HepG2 (cell line): ENCODE measurements around the gene PPP1R16B. TPM values are rescaled to one million over a fixed set of nuclear protein-coding genes. Genes with fewer than 3 reads are reported as not detected.

ENCODE experiments used
- ATAC-seq: fragments of 200-7000 bp; cut with Tn5 transposase; 3 replicates; pipeline ENCODE4 v1.9.1; 2020; ENCODE audit warnings: mild to moderate bottlenecking, moderate library complexity
- BruUV-seq: library from RNA; stranded (reverse); fragments of 400-500 nt; replicated peaks from 2 replicates; lab custom pipeline; 2021; lab: Mats Ljungman, UMichigan
- CTCF ChIA-PET: fragments of 300-600 bp; formaldehyde crosslinking; extraction: SDS; loops from one replicate; lab custom pipeline; 2021; ENCODE audit warnings: low total read pairs, inconsistent platforms, low intra/inter-chr PET ratio; lab: Yijun Ruan, JAX
- POLR2A ChIA-PET: fragments of 350-600 bp; sonication (Branson Sonifier 250); formaldehyde crosslinking; loops from one replicate; lab custom pipeline; 2020; ENCODE audit warnings: antibody characterized with exemption, inconsistent platforms; lab: Yijun Ruan, JAX
- DNase-seq: peaks from one replicate; pipeline ENCODE4 v3.0.0-alpha.2; 2015; ENCODE audit warnings: low spot score
- FAIRE-seq: peaks from 3 replicates; lab custom pipeline; 2011; peaks lifted over from hg19 to GRCh38; lab: Jason Lieb, UNC
- H2AFZ ChIP-seq: one replicate; pipeline ENCODE4 v1.6.1; 2011; ENCODE audit warnings: low read length, inconsistent platforms
- H3K27ac ChIP-seq: fragments of 300-600 bp; 3 replicates; pipeline ENCODE4 v1.8.0; 2011; ENCODE audit warnings: mixed run types, mild to moderate bottlenecking, mixed read lengths, low read length, inconsistent platforms; ENCODE audit not compliant: insufficient read depth; ENCODE audit errors: extremely low read length
- H3K27me3 ChIP-seq, 2 experiments: fragments of 200-600 bp in 1 of 2; 2 replicates in 1 of 2; 3 replicates in 1 of 2; pipeline versions ENCODE4 v1.6.0 to v1.8.0; 2011; ENCODE audit warnings: low read length in 2 of 2, mild to moderate bottlenecking in 2 of 2, moderate library complexity in 2 of 2, inconsistent platforms in 1 of 2; ENCODE audit not compliant: insufficient read depth in 2 of 2, control insufficient read depth in 1 of 2
- H3K36me3 ChIP-seq, 2 experiments: fragments of 200-600 bp in 1 of 2; replicated peaks in 1 of 2; 2 replicates in 1 of 2; 3 replicates in 1 of 2; pipeline versions ENCODE4 v1.5.1 to v1.8.0; 2011; ENCODE audit warnings: low read length in 2 of 2, inconsistent platforms in 1 of 2; ENCODE audit not compliant: insufficient read depth in 2 of 2, control insufficient read depth in 1 of 2
- H3K4me1 ChIP-seq: 2 replicates; pipeline ENCODE4 v1.5.1; 2012; ENCODE audit warnings: low read length, inconsistent platforms; ENCODE audit not compliant: insufficient read depth
- H3K4me2 ChIP-seq: 2 replicates; pipeline ENCODE4 v1.6.0; 2011; ENCODE audit warnings: low read depth, low read length, inconsistent platforms
- H3K4me3 ChIP-seq, 3 experiments: fragments of 200-600 bp in 1 of 3; sonication (generic), shearing (Covaris generic) in 1 of 3; replicated peaks in 1 of 3; 2 replicates each; pipeline ENCODE4 v1.5.1; 2011 to 2016; ENCODE audit warnings: low read length in 3 of 3, inconsistent platforms in 2 of 3, low read depth in 2 of 3, mild to moderate bottlenecking in 2 of 3, control low read depth in 1 of 3, mixed read lengths in 1 of 3; ENCODE audit not compliant: insufficient read depth in 1 of 3
- H3K79me2 ChIP-seq: one replicate; pipeline ENCODE4 v1.6.1; 2011; ENCODE audit warnings: low read length, inconsistent platforms; ENCODE audit not compliant: insufficient read depth
- H3K9ac ChIP-seq: 2 replicates; pipeline ENCODE4 v1.6.0; 2011; ENCODE audit warnings: mild to moderate bottlenecking, low read depth, low read length, inconsistent platforms; ENCODE audit not compliant: insufficient read depth
- H3K9me3 ChIP-seq: 2 replicates; pipeline ENCODE4 v1.5.1; 2012; ENCODE audit warnings: mild to moderate bottlenecking, low read length
- H4K20me1 ChIP-seq: 2 replicates; pipeline ENCODE4 v1.6.0; 2011; ENCODE audit warnings: inconsistent platforms, mild to moderate bottlenecking, low read length, moderate library complexity; ENCODE audit not compliant: insufficient read depth
- CBX1 ChIP-seq: IDR thresholded peaks from one replicate; pipeline ENCODE4 v1.6.1; 2016; ENCODE audit warnings: antibody characterized with exemption, low read depth
- EP300 ChIP-seq, 3 experiments: sonication (generic) in 1 of 3; formaldehyde crosslinking in 1 of 3; IDR thresholded peaks; 2 replicates each; pipeline versions ENCODE4 v1.5.1 to v1.6.1; 2011 to 2020; ENCODE audit warnings: low read depth in 2 of 3, low read length in 2 of 3, borderline replicate concordance in 1 of 3, improper control_type of control experiment in 1 of 3, mild to moderate bottlenecking in 1 of 3, missing genetic modification reagents in 1 of 3, moderate library complexity in 1 of 3
- FOSL2 ChIP-seq: sonication (generic); formaldehyde crosslinking; IDR thresholded peaks from 2 replicates; pipeline ENCODE4 v1.4.0; 2020; ENCODE audit warnings: missing genetic modification reagents
- FOXO4 ChIP-seq: sonication (generic); formaldehyde crosslinking; conservative IDR thresholded peaks from 2 replicates; pipeline ENCODE4 v1.8.1; 2023; ENCODE audit warnings: missing genetic modification reagents
- HMGA1 ChIP-seq: sonication (generic); formaldehyde crosslinking; conservative IDR thresholded peaks from 2 replicates; pipeline ENCODE4 v1.4.0; 2020; ENCODE audit warnings: missing genetic modification reagents
- HOXD1 ChIP-seq: sonication (generic); formaldehyde crosslinking; IDR thresholded peaks from 2 replicates; pipeline ENCODE4 v1.5.0; 2020; ENCODE audit warnings: missing genetic modification reagents
- KLF9 ChIP-seq: IDR thresholded peaks from 2 replicates; pipeline ENCODE4 v1.6.1; 2016; ENCODE audit warnings: low read depth
- LCORL ChIP-seq, 2 experiments: fragments of 450-650 bp in 1 of 2; sonication (generic) in 1 of 2; formaldehyde crosslinking in 1 of 2; IDR thresholded peaks; 2 replicates each; pipeline versions ENCODE4 v1.5.0 to v1.6.1; 2017 to 2020; ENCODE audit warnings: antibody characterized with exemption in 1 of 2, missing genetic modification reagents in 1 of 2
- NKX3-1 ChIP-seq: sonication (generic); formaldehyde crosslinking; IDR thresholded peaks from 2 replicates; pipeline ENCODE4 v1.5.0; 2020; ENCODE audit warnings: missing genetic modification reagents
- NPAS2 ChIP-seq: sonication (generic); formaldehyde crosslinking; IDR thresholded peaks from 2 replicates; pipeline ENCODE4 v1.8.0; 2022; ENCODE audit warnings: mild to moderate bottlenecking, missing genetic modification reagents, borderline replicate concordance
- NR2F1 ChIP-seq, 2 experiments: fragments of 450-650 bp in 1 of 2; formaldehyde crosslinking in 1 of 2; IDR thresholded peaks; 2 replicates each; pipeline versions ENCODE4 v1.5.0 to v1.6.1; 2016 to 2020; ENCODE audit warnings: mild to moderate bottlenecking in 1 of 2, missing compliant biosample characterization in 1 of 2, missing genetic modification reagents in 1 of 2, moderate library complexity in 1 of 2
- NR2F2 ChIP-seq: IDR thresholded peaks from 2 replicates; pipeline ENCODE4 v1.6.1; 2012; ENCODE audit warnings: low read depth, inconsistent platforms, borderline replicate concordance
- ZNF234 ChIP-seq: sonication (generic); formaldehyde crosslinking; conservative IDR thresholded peaks from 2 replicates; pipeline ENCODE4 v1.5.1; 2020; ENCODE audit warnings: mild to moderate bottlenecking, missing genetic modification reagents
- ZNF253 ChIP-seq: sonication (generic); formaldehyde crosslinking; IDR thresholded peaks from 2 replicates; pipeline ENCODE4 v1.8.0; 2022; ENCODE audit warnings: mild to moderate bottlenecking, missing genetic modification reagents, borderline replicate concordance
- ZNF33B ChIP-seq: sonication (generic); formaldehyde crosslinking; IDR thresholded peaks from 2 replicates; pipeline ENCODE4 v1.5.1; 2020; ENCODE audit warnings: mild to moderate bottlenecking, missing genetic modification reagents
- ZNF546 ChIP-seq: sonication (generic); formaldehyde crosslinking; conservative IDR thresholded peaks from 2 replicates; pipeline ENCODE4 v1.8.1; 2023; ENCODE audit warnings: mild to moderate bottlenecking, missing genetic modification reagents
- WGBS: methylation state at CpG from one replicate; pipeline ENCODE4 v1.1.6; 2017; ENCODE audit warnings: low lambda C conversion rate; 5-methylcytosine and 5-hydroxymethylcytosine counted together
- in situ Hi-C: cut with HindIII; loops from 2 replicates; pipeline ENCODE4 v1.10.0; 2017; ENCODE audit warnings: low pct_unique_long_range_greater_than_20kb; ENCODE audit not compliant: extremely low pct_ligation_motif_present
- intact Hi-C: fragments of 100-400 bp; cut with micrococcal nuclease; formaldehyde crosslinking; loops from one replicate; pipeline ENCODE4 v1.10.0; 2022; ENCODE audit not compliant: unreplicated experiment
- polyA plus RNA-seq, 8 experiments: library from polyadenylated mRNA; depleted of rRNA in 3 of 8; stranded (reverse) in 7 of 8; unstranded in 1 of 8; fragments of >200 nt; fragmentation: Illumina TruSeq in 4 of 8; extraction: Trizol in 4 of 8; gene quantifications; 2 replicates each; pipeline versions ENCODE4 v1.2.1 to v1.2.3, GENCODE V29; 2011 to 2016; ENCODE audit warnings: low read depth in 4 of 8, missing spikeins in 1 of 8, mixed read lengths in 1 of 8; ENCODE audit not compliant: insufficient read depth in 1 of 8
- total RNA-seq, 5 experiments: library from RNA; depleted of rRNA; stranded (reverse); fragments of >200 nt; fragmentation: Illumina TruSeq; extraction: Trizol; gene quantifications; 2 replicates each; pipeline ENCODE4 v1.2.3, GENCODE V29; 2016; ENCODE audit warnings: low read depth in 1 of 5
- TF ChIP-seq, protein P1 (sequence below): sonication (generic); formaldehyde crosslinking; IDR thresholded peaks from 2 replicates; pipeline ENCODE4 v1.4.0; 2020; ENCODE audit warnings: missing genetic modification reagents, borderline replicate concordance
- TF ChIP-seq, protein P2 (sequence below): sonication (generic); formaldehyde crosslinking; IDR thresholded peaks from 2 replicates; pipeline ENCODE4 v1.8.0; 2022; ENCODE audit warnings: mild to moderate bottlenecking, missing genetic modification reagents, moderate library complexity

Gene PPP1R16B
- total and polyA plus RNA-seq, 2 of the 13 experiments (the other 11 are each of a cell fraction or from before 2014, with no cell fraction given): 0.02 to 0.11 TPM

- DNase-seq: no peak
- Histone ChIP-seq H2AFZ (no peak overlapping the region), H3K27me3 (peaks cover 7 to 23% of the 10 kb centered on the region in 2 experiments; a peak in 4 of 5 replicates), H3K9me3 (no peaks in the 10 kb centered on the region), H3K4me3 (no peak overlapping the region), H3K9ac (no peak overlapping the region), H3K4me1 (peaks cover 43% of the 10 kb centered on the region), H3K4me2 (no peak overlapping the region), H3K36me3 (no peaks in the 10 kb centered on the region), H4K20me1 (no peaks in the 10 kb centered on the region), H3K27ac (no peak overlapping the region), H3K79me2 (no peaks in the 10 kb centered on the region)
- WGBS: 14% methylated on average over 3 of the region's 3 CpGs
- TF ChIP-seq NR2F2 (no peak), NR2F1 (CRISPR knock-in tag; IDR thresholded peaks at IDR 0.05) (no peak), FOSL2 (CRISPR knock-in tag) (no peak), FOXO4 (no peak), NPAS2 (CRISPR knock-in tag) (no peak), ZNF253 (CRISPR knock-in tag) (no peak), LCORL (IDR thresholded peaks at IDR 0.05) (no peak), LCORL (CRISPR knock-in tag; IDR thresholded peaks at IDR 0.05) (no peak), HOXD1 (CRISPR knock-in tag) (no peak), ZNF234 (no peak), HMGA1 (CRISPR knock-in tag) (no peak), EP300 (IDR thresholded peaks at IDR 0.05; ENCODE audit: low read depth in 2 of 2, low read length in 2 of 2) (no peak), EP300 (CRISPR knock-in tag; IDR thresholded peaks at IDR 0.05; ENCODE audit: borderline replicate concordance) (no peak), ZNF33B (CRISPR knock-in tag) (no peak), KLF9 (no peak), ZNF546 (CRISPR knock-in tag) (no peak), NKX3-1 (CRISPR knock-in tag) (no peak), CBX1 (no peak)
- TF ChIP-seq, protein P1, sequence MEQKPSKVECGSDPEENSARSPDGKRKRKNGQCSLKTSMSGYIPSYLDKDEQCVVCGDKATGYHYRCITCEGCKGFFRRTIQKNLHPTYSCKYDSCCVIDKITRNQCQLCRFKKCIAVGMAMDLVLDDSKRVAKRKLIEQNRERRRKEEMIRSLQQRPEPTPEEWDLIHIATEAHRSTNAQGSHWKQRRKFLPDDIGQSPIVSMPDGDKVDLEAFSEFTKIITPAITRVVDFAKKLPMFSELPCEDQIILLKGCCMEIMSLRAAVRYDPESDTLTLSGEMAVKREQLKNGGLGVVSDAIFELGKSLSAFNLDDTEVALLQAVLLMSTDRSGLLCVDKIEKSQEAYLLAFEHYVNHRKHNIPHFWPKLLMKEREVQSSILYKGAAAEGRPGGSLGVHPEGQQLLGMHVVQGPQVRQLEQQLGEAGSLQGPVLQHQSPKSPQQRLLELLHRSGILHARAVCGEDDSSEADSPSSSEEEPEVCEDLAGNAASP (CRISPR knock-in tag): no peak
- TF ChIP-seq, protein P2, sequence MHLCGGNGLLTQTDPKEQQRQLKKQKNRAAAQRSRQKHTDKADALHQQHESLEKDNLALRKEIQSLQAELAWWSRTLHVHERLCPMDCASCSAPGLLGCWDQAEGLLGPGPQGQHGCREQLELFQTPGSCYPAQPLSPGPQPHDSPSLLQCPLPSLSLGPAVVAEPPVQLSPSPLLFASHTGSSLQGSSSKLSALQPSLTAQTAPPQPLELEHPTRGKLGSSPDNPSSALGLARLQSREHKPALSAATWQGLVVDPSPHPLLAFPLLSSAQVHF: no peak
- no peak for ATAC-seq
- intact Hi-C loops (no loop called here), in situ Hi-C loops (loop anchor here (5.0 kb wide), 1 partner anchor 127 kb away; no protein-coding TSS in a partner anchor)
- ChIA-PET CTCF (no interaction called here), POLR2A (interaction anchor here (2.5 kb wide), 1 partner anchor 41 kb away, joined by 8 read pairs; the partner anchor contains the start of gene DHX35)
- FAIRE-seq: no peak
- no TSS peak for BruUV-seq
These were observed 114.9 kb downstream of the PPP1R16B start for GRCh38 chr20:38920411-38920810.
